Measurements from ENCODE around the gene PRKAG2. TPM values are rescaled to one million over a fixed set of nuclear protein-coding genes. Genes with fewer than 3 reads are reported as not detected.
A peak's percentile ranks its signal among the peaks of the same experiment; 100 is the strongest.

The PRKAG2 gene
- total and polyA plus RNA-seq, 4 donors = 3.6 to 25.1 (median 16.8) TPM

- Histone ChIP-seq H3K27ac (ENCODE audit: low read depth in 1 of 2, low read length in 2 of 2) (peak overlapping the region; percentile 53 to 71), H3K4me1 (ENCODE audit: control insufficient read depth in 4 of 4, insufficient read depth in 4 of 4, low read length in 3 of 4) (peaks cover 23 to 81% (median 56%) of the 10 kb centered on the region in 4 donors), H3K9me3 (ENCODE audit: control insufficient read depth in 4 of 4, low read length in 3 of 4) (no peaks in the 10 kb centered on the region), H3K4me3 (ENCODE audit: low read depth in 1 of 3, low read length in 3 of 3) (no peak overlapping the region), H3K27me3 (ENCODE audit: control insufficient read depth in 4 of 4, insufficient read depth in 4 of 4, low read length in 3 of 4) (no peaks in the 10 kb centered on the region), H3K36me3 (ENCODE audit: control insufficient read depth in 4 of 4, insufficient read depth in 3 of 4, low read depth in 1 of 4, low read length in 3 of 4) (no peaks in the 10 kb centered on the region), H3K9ac (ENCODE audit: low read depth in 1 of 2, low read length in 2 of 2) (peak overlapping the region in 1 of 2 donors; percentile 9)
- peak in 1 of 2 donors; percentile 67 for TF ChIP-seq RXRA (IDR thresholded peaks at IDR 0.05)
- peak; percentile 18 to 77 for TF ChIP-seq HNF4A (conservative IDR thresholded peaks at IDR 0.05)
- TF ChIP-seq RAD21 (IDR thresholded peaks at IDR 0.05) = peak; percentile 66 to 68
- no peak for TF ChIP-seq TAF1 (conservative IDR thresholded peaks at IDR 0.05)
- no peak for DNase-seq (ENCODE audit: low spot score)
- 44% methylated on average over 10 of the region's 10 CpGs for WGBS
Measured at GRCh38 chr7:151864081-151864480, 12.8 kb downstream of the PRKAG2 start.

GRCh38 chr7:151863386-151864079 is 13.4 kb downstream of the PRKAG2 start:
- 74% methylated on average over 11 of the region's 11 CpGs for WGBS
- DNase-seq (ENCODE audit: low spot score) = no peak
- peaks cover 23 to 79% (median 55%) of the 10 kb centered on the region in 4 donors for H3K4me1 ChIP-seq (ENCODE audit: control insufficient read depth in 4 of 4, insufficient read depth in 4 of 4, low read length in 3 of 4)

More at GRCh38 chr7:151863386-151864079, 13.4 kb downstream of the PRKAG2 start:
- Histone ChIP-seq H3K9ac (ENCODE audit: low read depth in 1 of 2, low read length in 2 of 2) (peak overlapping the region in 1 of 2 donors; percentile 9), H3K27ac (ENCODE audit: low read depth in 1 of 2, low read length in 2 of 2) (peak overlapping the region; percentile 62 to 71), H3K4me3 (ENCODE audit: low read depth in 1 of 3, low read length in 3 of 3) (no peak overlapping the region), H3K36me3 (ENCODE audit: control insufficient read depth in 4 of 4, insufficient read depth in 3 of 4, low read depth in 1 of 4, low read length in 3 of 4) (no peaks in the 10 kb centered on the region), H3K27me3 (ENCODE audit: control insufficient read depth in 4 of 4, insufficient read depth in 4 of 4, low read length in 3 of 4) (no peaks in the 10 kb centered on the region), H3K9me3 (ENCODE audit: control insufficient read depth in 4 of 4, low read length in 3 of 4) (no peaks in the 10 kb centered on the region)
- TF ChIP-seq REST (IDR thresholded peaks at IDR 0.05) (no peak), CTCF (IDR thresholded peaks at IDR 0.05; ENCODE audit: low read depth, low read length, missing input control) (peak; percentile 60), RXRA (IDR thresholded peaks at IDR 0.05) (peak; percentile 62 to 88), RAD21 (IDR thresholded peaks at IDR 0.05) (peak; percentile 76 to 88), MAX (IDR thresholded peaks at IDR 0.05) (no peak), EGR1 (IDR thresholded peaks at IDR 0.05; ENCODE audit: low read depth in 2 of 2) (no peak), ZBTB33 (IDR thresholded peaks at IDR 0.05) (no peak), HNF4A (conservative IDR thresholded peaks at IDR 0.05) (peak; percentile 30 to 52), SP1 (IDR thresholded peaks at IDR 0.05) (peak; percentile 31)
